ENCODE data around the gene PRMT9. TPM values are rescaled to one million over a fixed set of nuclear protein-coding genes. Genes with fewer than 3 reads are reported as not detected.

Gene PRMT9
- total and polyA plus RNA-seq, 10 of the 15 experiments (the other 5 are each of a cell fraction or from before 2014, with no cell fraction given): 4.1 to 11.8 (median 7.6) TPM

DNA sequence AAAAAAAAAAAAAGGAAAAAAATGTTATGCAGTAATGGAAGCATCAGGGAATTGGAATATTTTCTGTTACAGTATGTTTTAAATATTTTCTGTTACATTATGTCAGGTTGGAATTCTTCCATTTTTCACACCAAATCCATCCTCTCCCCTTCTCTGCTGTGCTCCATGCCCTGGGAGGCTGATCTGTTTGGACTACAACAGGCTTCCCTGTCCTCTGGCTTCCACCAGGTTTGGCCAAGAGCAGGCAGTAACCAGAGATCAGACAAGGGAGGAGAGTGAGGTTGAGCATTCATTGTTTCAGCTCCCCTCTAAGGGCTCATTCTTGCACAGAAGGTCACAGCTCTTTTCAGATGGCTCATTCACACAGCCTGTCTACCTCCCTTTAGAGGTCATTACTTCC lies 78.5 kb downstream of the PRMT9 start (continued):
- TF ChIP-seq, protein P1, sequence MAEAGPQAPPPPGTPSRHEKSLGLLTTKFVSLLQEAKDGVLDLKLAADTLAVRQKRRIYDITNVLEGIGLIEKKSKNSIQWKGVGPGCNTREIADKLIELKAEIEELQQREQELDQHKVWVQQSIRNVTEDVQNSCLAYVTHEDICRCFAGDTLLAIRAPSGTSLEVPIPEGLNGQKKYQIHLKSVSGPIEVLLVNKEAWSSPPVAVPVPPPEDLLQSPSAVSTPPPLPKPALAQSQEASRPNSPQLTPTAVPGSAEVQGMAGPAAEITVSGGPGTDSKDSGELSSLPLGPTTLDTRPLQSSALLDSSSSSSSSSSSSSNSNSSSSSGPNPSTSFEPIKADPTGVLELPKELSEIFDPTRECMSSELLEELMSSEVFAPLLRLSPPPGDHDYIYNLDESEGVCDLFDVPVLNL (IDR thresholded peaks at IDR 0.05; ENCODE audit: low read depth, low read length): no peak

DNA sequence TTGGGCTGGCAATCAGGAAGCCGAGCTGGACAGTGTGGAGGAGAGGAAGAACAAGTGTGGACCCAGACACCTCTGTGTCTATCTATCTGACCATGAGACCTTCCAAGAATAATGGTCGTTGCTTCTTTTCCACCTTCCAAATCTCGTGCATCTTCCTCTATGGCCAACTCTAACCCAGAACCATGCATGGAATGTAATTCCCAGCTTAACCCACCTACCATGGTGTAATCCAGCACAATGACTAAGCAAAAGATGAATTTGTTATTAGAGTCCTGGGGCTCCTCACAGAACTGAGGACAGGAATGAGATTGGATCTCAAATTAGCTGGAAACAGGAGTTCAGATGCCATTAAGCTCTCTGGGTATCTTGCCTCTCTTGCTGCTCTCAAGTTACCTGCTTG lies 84.2 kb downstream of the PRMT9 start:
- Histone ChIP-seq H3K27me3 (replicated peaks in 1 of 2; ENCODE audit: control insufficient read depth in 2 of 2, insufficient read depth in 2 of 2, low read length in 1 of 2) (no peaks in the 10 kb centered on the region; a peak in 1 of 4 replicates), H3K36me3 (ENCODE audit: control insufficient read depth in 2 of 2, insufficient read depth in 2 of 2, low read length in 1 of 2) (no peaks in the 10 kb centered on the region), H3K9me3 (replicated peaks; ENCODE audit: control insufficient read depth, insufficient read depth, low read length) (no peaks in the 10 kb centered on the region), H4K20me1 (ENCODE audit: control insufficient read depth, insufficient read depth) (no peaks in the 10 kb centered on the region), H2AFZ (ENCODE audit: control insufficient read depth, low read depth, low read length) (no peak overlapping the region), H3K79me2 (ENCODE audit: control insufficient read depth, insufficient read depth, low read length) (no peaks in the 10 kb centered on the region), H3K27ac (ENCODE audit: control insufficient read depth, insufficient read depth) (no peak overlapping the region), H3K9ac (ENCODE audit: control insufficient read depth, insufficient read depth, low read length) (no peak overlapping the region), H3K4me1 (ENCODE audit: control insufficient read depth, insufficient read depth, low read length) (no peaks in the 10 kb centered on the region), H3K4me3 (no peak overlapping the region), H3K4me2 (ENCODE audit: control insufficient read depth, insufficient read depth) (no peak overlapping the region)
- in situ Hi-C loops (cut with MboI) (no loop called here), intact Hi-C loops (cut with micrococcal nuclease; ENCODE audit: unreplicated experiment) (no loop called here)
- CTCF ChIA-PET: interaction anchor here (0.8 to 10.3 kb wide), 6 partner anchors 8 to 440 kb away, joined by 3 to 105 read pairs (median 3); partner anchors contain the start of gene TMEM184C
- no TSS peak for BruUV-seq (replicated peaks)
- FAIRE-seq: no peak
- RAD21 ChIA-PET (ENCODE audit: unreplicated experiment): interaction anchor here (1.0 to 7.7 kb wide), 3 partner anchors 10 to 266 kb away, joined by 3 to 85 read pairs (median 6); no protein-coding TSS in a partner anchor
- SMC1A ChIA-PET (ENCODE audit: uncharacterized antibody, unreplicated experiment): interaction anchor here (0.9 to 2.9 kb wide), 6 partner anchors 10 to 267 kb away, joined by 3 to 11 read pairs (median 4); partner anchors contain the start of gene TMEM184C
- TF ChIP-seq, protein P2, sequence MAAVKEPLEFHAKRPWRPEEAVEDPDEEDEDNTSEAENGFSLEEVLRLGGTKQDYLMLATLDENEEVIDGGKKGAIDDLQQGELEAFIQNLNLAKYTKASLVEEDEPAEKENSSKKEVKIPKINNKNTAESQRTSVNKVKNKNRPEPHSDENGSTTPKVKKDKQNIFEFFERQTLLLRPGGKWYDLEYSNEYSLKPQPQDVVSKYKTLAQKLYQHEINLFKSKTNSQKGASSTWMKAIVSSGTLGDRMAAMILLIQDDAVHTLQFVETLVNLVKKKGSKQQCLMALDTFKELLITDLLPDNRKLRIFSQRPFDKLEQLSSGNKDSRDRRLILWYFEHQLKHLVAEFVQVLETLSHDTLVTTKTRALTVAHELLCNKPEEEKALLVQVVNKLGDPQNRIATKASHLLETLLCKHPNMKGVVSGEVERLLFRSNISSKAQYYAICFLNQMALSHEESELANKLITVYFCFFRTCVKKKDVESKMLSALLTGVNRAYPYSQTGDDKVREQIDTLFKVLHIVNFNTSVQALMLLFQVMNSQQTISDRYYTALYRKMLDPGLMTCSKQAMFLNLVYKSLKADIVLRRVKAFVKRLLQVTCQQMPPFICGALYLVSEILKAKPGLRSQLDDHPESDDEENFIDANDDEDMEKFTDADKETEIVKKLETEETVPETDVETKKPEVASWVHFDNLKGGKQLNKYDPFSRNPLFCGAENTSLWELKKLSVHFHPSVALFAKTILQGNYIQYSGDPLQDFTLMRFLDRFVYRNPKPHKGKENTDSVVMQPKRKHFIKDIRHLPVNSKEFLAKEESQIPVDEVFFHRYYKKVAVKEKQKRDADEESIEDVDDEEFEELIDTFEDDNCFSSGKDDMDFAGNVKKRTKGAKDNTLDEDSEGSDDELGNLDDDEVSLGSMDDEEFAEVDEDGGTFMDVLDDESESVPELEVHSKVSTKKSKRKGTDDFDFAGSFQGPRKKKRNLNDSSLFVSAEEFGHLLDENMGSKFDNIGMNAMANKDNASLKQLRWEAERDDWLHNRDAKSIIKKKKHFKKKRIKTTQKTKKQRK (IDR thresholded peaks at IDR 0.05; ENCODE audit: low read depth, low read length): no peak
- TF ChIP-seq SMAD5 (IDR thresholded peaks at IDR 0.05; ENCODE audit: low read depth) (no peak), CHD1 (IDR thresholded peaks at IDR 0.05; ENCODE audit: low read depth, low read length) (no peak), HDAC6 (IDR thresholded peaks at IDR 0.05; ENCODE audit: unreplicated experiment) (no peak), ASH2L (IDR thresholded peaks at IDR 0.05; ENCODE audit: borderline replicate concordance, low read depth) (no peak), FOS (IDR thresholded peaks at IDR 0.05; ENCODE audit: borderline replicate concordance, extremely low read depth, insufficient read length) (no peak), NFIC (IDR thresholded peaks at IDR 0.05; ENCODE audit: low read depth, low read length) (no peak), SREBF1 (IDR thresholded peaks at IDR 0.05; ENCODE audit: low read length) (no peak)
- TF ChIP-seq, protein P3, sequence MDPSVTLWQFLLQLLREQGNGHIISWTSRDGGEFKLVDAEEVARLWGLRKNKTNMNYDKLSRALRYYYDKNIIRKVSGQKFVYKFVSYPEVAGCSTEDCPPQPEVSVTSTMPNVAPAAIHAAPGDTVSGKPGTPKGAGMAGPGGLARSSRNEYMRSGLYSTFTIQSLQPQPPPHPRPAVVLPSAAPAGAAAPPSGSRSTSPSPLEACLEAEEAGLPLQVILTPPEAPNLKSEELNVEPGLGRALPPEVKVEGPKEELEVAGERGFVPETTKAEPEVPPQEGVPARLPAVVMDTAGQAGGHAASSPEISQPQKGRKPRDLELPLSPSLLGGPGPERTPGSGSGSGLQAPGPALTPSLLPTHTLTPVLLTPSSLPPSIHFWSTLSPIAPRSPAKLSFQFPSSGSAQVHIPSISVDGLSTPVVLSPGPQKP (IDR thresholded peaks at IDR 0.05; ENCODE audit: low read depth, low read length): no peak
- TF ChIP-seq, protein P4, sequence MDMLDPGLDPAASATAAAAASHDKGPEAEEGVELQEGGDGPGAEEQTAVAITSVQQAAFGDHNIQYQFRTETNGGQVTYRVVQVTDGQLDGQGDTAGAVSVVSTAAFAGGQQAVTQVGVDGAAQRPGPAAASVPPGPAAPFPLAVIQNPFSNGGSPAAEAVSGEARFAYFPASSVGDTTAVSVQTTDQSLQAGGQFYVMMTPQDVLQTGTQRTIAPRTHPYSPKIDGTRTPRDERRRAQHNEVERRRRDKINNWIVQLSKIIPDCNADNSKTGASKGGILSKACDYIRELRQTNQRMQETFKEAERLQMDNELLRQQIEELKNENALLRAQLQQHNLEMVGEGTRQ (IDR thresholded peaks at IDR 0.05; ENCODE audit: borderline replicate concordance, low read depth, low read length): no peak
- no peak for ATAC-seq
- 6% methylated on average over 3 of the region's 3 CpGs for WGBS (ENCODE audit: insufficient coverage, insufficient replicate concordance, low lambda C conversion rate, missing lambda C conversion rate)
- POLR2A ChIA-PET: interaction anchor here (1.0 kb wide), 1 partner anchor 17 kb away, joined by 3 read pairs; no protein-coding TSS in a partner anchor
- DNase-seq (ENCODE audit: low read depth, low spot score): no peak

Data from GM12878 (cell line).